VCaP (cell line): ENCODE results near the gene MAGI1.
"Not testable (repeated sequence)": the region's sequence is repeated elsewhere in the genome, so short reads cannot be mapped to it uniquely, and the experiment has no call there.

Experiments
- H3K27ac ChIP-seq: fragments of 450-650 bp; 2 replicates; pipeline ENCODE4 v1.5.1; 2017
- CTCF ChIP-seq: fragments of 450-650 bp; conservative IDR thresholded peaks from 2 replicates; pipeline ENCODE4 v1.5.1; 2017; ENCODE audit warnings: mild to moderate bottlenecking, moderate library complexity

Gene MAGI1

GRCh38 chr3:65524584-65524983 is 514.1 kb downstream of the MAGI1 start:
- no peak overlapping the region for H3K27ac ChIP-seq
- no peak for TF ChIP-seq CTCF

- no peak overlapping the region for H3K27ac ChIP-seq
- no peak for TF ChIP-seq CTCF
These were observed 514.8 kb downstream of the MAGI1 start for GRCh38 chr3:65523878-65524277.

GRCh38 chr3:65521032-65521431 is 517.7 kb downstream of the MAGI1 start:
- no peak overlapping the region for H3K27ac ChIP-seq
- TF ChIP-seq CTCF, result no peak

- H3K27ac ChIP-seq, result no peak overlapping the region
- no peak for TF ChIP-seq CTCF
These were observed 521.7 kb downstream of the MAGI1 start for GRCh38 chr3:65516998-65517397.

GRCh38 chr3:65514317-65514716 is 524.4 kb downstream of the MAGI1 start:
- H3K27ac ChIP-seq, result not testable (repeated sequence)

GRCh38 chr3:65509423-65509794 is 529.3 kb downstream of the MAGI1 start:
- H3K27ac ChIP-seq, result not testable (repeated sequence)

GRCh38 chr3:65508750-65509422 is 529.8 kb downstream of the MAGI1 start:
- H3K27ac ChIP-seq, result no peak overlapping the region
- TF ChIP-seq CTCF, result no peak

GRCh38 chr3:65507437-65507836 is 531.3 kb downstream of the MAGI1 start:
- TF ChIP-seq CTCF, result no peak
- H3K27ac ChIP-seq, result no peak overlapping the region

- H3K27ac ChIP-seq, result no peak overlapping the region
- TF ChIP-seq CTCF, result no peak
These were observed 534.9 kb downstream of the MAGI1 start for GRCh38 chr3:65503776-65504175.
